Cardiac muscle cell (in vitro differentiated cells and primary cell): Measurements from ENCODE around the gene CDH23. TPM values are rescaled to one million over a fixed set of nuclear protein-coding genes. Genes with fewer than 3 reads are reported as not detected.
A peak's percentile ranks its signal among the peaks of the same experiment; 100 is the strongest.

Source experiments
- DNase-seq, 2 donors: peaks; one replicate each; pipeline versions ENCODE4 v3.0.0 to v3.0.0-alpha.2; 2010 to 2017; ENCODE audit warnings: low read depth in 1 of 2, low spot score in 1 of 2
- H3K27ac ChIP-seq: fragments of 200-600 bp; sonication (generic); 2 replicates; pipeline ENCODE4 v1.5.1; 2016
- H3K27me3 ChIP-seq: fragments of 200-600 bp; sonication (generic); 2 replicates; pipeline ENCODE4 v1.6.0; 2016; ENCODE audit warnings: control low read depth
- H3K36me3 ChIP-seq: fragments of 200-600 bp; sonication (generic); 2 replicates; pipeline ENCODE4 v1.5.1; 2016; ENCODE audit warnings: control low read depth
- H3K4me1 ChIP-seq: fragments of 200-600 bp; sonication (generic); 2 replicates; pipeline ENCODE4 v1.8.1; 2017; ENCODE audit warnings: low read depth, mild to moderate bottlenecking, mixed run types
- H3K4me3 ChIP-seq: fragments of 200-600 bp; sonication (generic); 2 replicates; pipeline ENCODE4 v1.5.1; 2016; ENCODE audit warnings: mild to moderate bottlenecking
- H3K9me3 ChIP-seq: fragments of 200-600 bp; sonication (generic); 2 replicates; pipeline ENCODE4 v1.5.1; 2017; ENCODE audit warnings: low read depth, mild to moderate bottlenecking, control low read depth
- polyA plus RNA-seq: library from polyadenylated mRNA; unstranded; fragments of >200 nt; fragmentation: Nextera tagmentation; extraction: Ambion mirVana; gene quantifications from 2 replicates; pipeline ENCODE4 v1.2.1, GENCODE V29; 2016
- total RNA-seq: library from RNA; depleted of rRNA; stranded (reverse); fragments of >200 nt; gene quantifications from 2 replicates; pipeline ENCODE4 v1.2.3, GENCODE V29; 2016
- TF ChIP-seq, protein P1 (sequence below): IDR thresholded peaks from 2 replicates; pipeline ENCODE4 v1.5.1; 2012; ENCODE audit warnings: low read depth, mild to moderate bottlenecking, low read length

The CDH23 gene
- total and polyA plus RNA-seq, 2 experiments from 2014 or later, result 0.05 to 0.51 TPM

DNA sequence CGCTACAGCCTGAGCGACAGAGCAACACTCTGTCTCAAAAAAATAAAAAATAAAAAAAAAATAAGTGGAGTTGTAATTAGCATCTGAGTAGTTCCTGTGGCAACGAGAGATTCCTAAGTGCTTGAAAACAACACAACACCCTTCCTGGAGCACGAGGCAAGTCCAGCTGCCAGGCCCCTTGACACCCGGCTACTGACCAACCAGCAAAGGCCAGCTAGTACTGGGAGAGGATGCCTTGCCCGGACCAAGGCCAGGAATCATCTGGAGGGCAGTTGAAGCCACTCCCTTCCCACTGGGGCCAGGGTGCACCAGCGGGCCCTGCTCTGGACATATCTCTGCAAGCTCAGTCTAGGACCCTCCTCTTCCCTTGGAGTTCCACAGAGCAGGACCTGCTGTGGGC, 322.3 kb downstream of the CDH23 start:
- TF ChIP-seq, protein P1, sequence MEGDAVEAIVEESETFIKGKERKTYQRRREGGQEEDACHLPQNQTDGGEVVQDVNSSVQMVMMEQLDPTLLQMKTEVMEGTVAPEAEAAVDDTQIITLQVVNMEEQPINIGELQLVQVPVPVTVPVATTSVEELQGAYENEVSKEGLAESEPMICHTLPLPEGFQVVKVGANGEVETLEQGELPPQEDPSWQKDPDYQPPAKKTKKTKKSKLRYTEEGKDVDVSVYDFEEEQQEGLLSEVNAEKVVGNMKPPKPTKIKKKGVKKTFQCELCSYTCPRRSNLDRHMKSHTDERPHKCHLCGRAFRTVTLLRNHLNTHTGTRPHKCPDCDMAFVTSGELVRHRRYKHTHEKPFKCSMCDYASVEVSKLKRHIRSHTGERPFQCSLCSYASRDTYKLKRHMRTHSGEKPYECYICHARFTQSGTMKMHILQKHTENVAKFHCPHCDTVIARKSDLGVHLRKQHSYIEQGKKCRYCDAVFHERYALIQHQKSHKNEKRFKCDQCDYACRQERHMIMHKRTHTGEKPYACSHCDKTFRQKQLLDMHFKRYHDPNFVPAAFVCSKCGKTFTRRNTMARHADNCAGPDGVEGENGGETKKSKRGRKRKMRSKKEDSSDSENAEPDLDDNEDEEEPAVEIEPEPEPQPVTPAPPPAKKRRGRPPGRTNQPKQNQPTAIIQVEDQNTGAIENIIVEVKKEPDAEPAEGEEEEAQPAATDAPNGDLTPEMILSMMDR, result no peak
- H3K4me1 ChIP-seq, result peaks cover 4% of the 10 kb centered on the region

DNA sequence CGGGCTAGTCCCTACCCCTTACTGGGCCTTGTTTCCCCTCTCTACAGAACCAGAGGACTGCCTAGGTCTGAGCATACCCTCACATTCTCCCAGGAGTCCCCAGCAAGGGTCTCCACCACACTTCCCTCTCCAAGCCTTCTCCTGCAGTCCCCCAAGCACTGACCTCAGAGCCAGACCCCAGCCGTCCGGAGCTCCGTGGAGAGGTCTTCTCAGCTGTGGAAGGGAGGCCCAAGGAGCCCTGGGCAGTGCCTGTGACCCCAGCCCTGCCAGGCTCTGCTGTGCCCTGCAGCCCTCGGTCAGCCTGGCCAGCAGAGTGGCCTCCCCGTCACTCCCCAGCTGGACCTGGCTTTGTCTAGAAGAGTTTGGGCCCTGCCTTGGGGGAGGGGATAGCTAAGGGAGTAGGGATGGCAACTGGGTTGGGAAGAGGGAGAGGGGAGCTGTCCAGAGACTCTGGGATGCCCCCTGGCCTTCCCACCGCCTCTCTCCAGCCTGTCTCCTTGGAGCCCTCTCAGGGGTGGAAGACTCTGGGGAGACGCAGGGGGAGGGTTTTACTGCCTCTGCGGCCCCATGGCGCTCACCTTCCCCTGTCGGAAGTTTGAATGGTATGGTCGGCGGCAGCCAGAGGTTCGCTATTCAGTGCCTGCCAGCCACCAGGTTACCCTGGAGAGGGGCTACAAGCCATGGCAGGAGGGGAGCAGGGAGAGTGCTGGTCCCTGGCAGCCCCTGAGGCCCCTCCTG, 322.9 kb downstream of the CDH23 start, which contains the start of gene C10orf105:
Gene C10orf105, minus strand, starts transcription at position 315 of the 738 bp plus-strand sequence. CDS start 3,441 bp downstream, outside the sequence.
- Histone ChIP-seq H3K27me3 (no peaks in the 10 kb centered on the region), H3K36me3 (no peaks in the 10 kb centered on the region), H3K4me3 (no peak within 1 kb of the TSS), H3K27ac (no peak within 1 kb of the TSS), H3K4me1 (peaks cover 4% of the 10 kb centered on the region), H3K9me3 (no peaks in the 10 kb centered on the region)
- TF ChIP-seq, protein P1, result no peak
- DNase-seq, result peak in 1 of 2 donors; percentile 41

More for the DNA sequence above, 322.3 kb downstream of the CDH23 start:
- Histone ChIP-seq H3K27me3 (no peaks in the 10 kb centered on the region), H3K36me3 (no peaks in the 10 kb centered on the region), H3K27ac (no peak overlapping the region), H3K4me3 (no peak overlapping the region), H3K9me3 (no peaks in the 10 kb centered on the region)
- peak in 1 of 2 donors; percentile 26 for DNase-seq

DNA sequence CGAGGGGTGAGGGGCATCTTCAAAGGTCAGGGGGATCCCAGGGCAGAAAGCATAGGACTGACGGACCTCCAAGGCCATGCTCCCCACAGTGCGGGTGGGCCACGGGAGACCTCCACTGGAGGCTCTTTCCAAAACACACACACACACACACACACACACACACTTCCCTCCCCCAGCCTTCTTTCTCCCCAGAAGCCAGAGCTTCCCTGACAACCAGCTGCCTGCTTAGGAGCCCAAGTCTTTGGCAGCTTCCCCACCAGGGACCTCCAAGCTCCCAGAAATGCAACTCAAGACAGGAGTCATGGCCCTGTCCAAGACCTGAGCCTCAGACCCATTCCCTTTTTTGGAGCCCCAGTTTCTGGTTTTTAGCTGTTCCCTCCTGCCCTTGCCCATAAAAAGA, 323.6 kb downstream of the CDH23 start:
- no peaks in the 10 kb centered on the region for H3K27me3 ChIP-seq
- TF ChIP-seq, protein P1, result no peak
- no peaks in the 10 kb centered on the region for H3K36me3 ChIP-seq
- H3K27ac ChIP-seq, result no peak overlapping the region
- peak in 1 of 2 donors; percentile 11 for DNase-seq
- H3K4me1 ChIP-seq, result peaks cover 4% of the 10 kb centered on the region
- H3K9me3 ChIP-seq, result no peaks in the 10 kb centered on the region
- no peak overlapping the region for H3K4me3 ChIP-seq

- H3K4me3 ChIP-seq, result no peak overlapping the region
- no peak for DNase-seq
- peaks cover 4% of the 10 kb centered on the region for H3K4me1 ChIP-seq
Measured at GRCh38 chr10:71721313-71721712, 324.6 kb downstream of the CDH23 start.

GRCh38 chr10:71722849-71723248, 326.1 kb downstream of the CDH23 start:
- Histone ChIP-seq H3K36me3 (no peaks in the 10 kb centered on the region), H3K27me3 (no peaks in the 10 kb centered on the region), H3K27ac (no peak overlapping the region), H3K4me3 (no peak overlapping the region), H3K9me3 (no peaks in the 10 kb centered on the region), H3K4me1 (peaks cover 10% of the 10 kb centered on the region)
- no peak for DNase-seq
- TF ChIP-seq, protein P1, result no peak

More at GRCh38 chr10:71721313-71721712, 324.6 kb downstream of the CDH23 start:
- H3K36me3 ChIP-seq, result no peaks in the 10 kb centered on the region
- TF ChIP-seq, protein P1, result no peak
- no peaks in the 10 kb centered on the region for H3K27me3 ChIP-seq
- H3K27ac ChIP-seq, result no peak overlapping the region
- no peaks in the 10 kb centered on the region for H3K9me3 ChIP-seq
